GM19043 (cell line): ENCODE data around the gene ACER2.

ENCODE experiments used
- ATAC-seq: cut with Tn5 transposase; IDR thresholded peaks from one replicate; pipeline ENCODE4 v1.9.1; 2021; ENCODE audit warnings: low read depth; ENCODE audit not compliant: unreplicated experiment

Gene ACER2

GRCh38 chr9:19451240-19452087 is 42.7 kb downstream of the ACER2 start:
- ATAC-seq = peak; percentile 86

GRCh38 chr9:19456426-19456825 is 47.6 kb downstream of the ACER2 start:
- ATAC-seq = no peak

GRCh38 chr9:19456996-19457692 is 48.3 kb downstream of the ACER2 start:
- peak; percentile 79 for ATAC-seq

- ATAC-seq = peak; percentile 16
Observed at GRCh38 chr9:19457693-19458009, 48.8 kb downstream of the ACER2 start.

DNA sequence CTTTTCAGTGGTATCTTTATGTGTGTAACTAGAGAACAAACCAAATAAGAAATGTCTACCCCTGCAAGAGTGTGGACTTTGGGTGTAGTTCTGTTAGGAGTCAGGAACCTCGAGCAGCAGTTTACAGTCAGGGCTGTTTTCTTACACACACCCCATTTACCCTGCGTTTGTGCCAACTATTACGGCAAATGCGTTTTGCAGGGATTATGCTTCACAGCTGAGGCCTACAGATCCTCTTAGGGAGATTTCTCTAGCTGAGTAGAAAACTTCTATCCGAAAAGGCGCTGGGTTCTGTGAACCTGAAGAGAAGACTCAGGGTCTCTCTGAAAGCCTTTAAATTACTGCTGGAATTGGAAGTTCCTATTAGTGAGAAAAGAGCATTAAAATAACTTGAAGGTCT is 51.4 kb downstream of the ACER2 start:
- no peak for ATAC-seq

DNA sequence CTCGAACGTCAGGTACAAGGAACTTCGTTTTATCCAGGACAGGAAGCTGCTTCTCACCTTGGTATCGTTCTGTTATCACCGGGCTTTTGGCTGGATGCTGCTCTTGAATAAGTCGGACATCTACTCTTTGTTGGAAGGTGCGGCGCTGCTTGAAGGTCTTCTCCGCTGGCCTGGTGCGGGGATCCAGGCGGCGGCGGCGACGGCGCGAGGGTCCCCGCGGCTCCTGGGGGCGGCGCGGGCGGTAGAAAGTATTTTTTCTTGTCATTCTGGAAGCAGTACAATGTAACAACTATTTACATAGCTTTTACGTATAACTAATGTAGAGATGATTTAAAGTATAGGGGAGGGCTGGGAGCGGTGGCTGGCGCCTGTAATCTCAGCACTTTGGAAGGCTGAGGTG is 52.3 kb downstream of the ACER2 start:
- no peak for ATAC-seq

DNA sequence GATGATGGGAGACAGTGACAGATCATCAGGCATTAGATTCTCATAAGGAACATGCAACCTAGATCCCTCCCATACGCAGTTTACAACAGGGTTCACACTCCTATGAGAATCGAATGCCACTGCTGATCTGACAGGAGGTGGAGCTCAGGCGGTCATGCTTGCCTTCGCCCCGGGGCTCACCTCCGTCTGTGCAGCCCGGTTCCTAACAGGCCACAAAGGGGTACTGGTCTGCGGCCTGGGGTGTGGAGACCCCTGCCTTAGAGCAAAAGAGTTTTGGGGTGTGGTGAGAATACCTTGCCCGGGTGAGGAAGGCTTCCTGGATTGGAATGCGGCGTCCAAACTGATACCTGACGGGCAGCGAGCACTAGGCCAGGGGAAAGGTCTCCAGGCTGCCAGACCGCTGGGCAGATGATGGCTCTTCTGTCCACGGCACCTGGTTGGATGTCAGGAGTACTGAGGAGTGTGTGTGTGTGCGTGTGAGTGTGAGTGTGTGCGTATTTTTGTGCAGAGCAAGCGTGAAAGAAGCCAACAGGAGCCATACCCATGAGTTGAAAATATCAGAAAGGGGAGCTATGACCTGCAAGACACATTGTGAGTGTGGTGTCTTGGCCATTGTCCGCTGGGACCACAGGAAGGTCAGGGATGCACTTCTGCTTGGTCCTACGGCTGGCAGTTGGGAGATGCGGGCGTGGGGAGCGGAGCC is 55.4 kb downstream of the ACER2 start:
- ATAC-seq = no peak

DNA sequence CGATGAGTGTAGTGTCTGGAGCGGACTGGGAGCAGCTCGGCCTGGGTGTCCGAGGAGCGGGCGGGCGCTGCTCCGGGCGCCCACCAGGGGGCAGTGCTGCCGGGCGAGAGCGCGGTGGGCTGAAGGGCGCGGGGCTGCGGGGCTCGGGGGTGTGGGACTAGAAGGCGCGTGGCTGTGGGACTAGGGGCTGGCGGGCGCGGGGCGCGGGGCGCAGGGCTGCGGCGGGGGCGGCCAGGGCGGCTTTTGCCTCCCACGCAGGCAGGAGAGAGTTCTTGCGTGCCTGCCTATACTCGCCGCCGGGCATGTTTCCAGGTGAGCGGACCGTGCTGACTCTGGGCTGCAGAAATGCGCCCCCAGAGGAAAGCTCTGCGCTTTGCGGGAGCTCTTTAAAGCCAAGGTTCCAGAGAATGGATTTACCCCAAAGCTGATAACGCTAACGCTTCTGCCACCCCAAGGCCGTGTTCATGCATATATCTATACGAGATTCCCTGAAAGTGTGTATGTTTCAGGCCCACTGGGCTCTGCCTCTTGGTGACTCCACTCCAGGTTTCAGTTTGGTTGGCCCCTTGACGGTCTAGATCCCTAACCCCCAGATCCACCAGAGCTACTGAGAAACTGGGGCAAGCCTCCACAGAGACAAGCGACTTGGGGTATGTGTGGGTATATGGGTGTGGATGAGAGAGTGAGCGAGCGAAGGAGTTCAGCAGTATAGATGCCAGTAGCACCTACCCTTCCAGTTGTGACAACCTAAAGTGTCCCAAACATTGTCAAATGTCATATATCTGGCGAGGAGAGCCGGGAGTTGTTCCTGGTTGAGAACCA is 56.2 kb downstream of the ACER2 start:
- ATAC-seq = peak; percentile 91

DNA sequence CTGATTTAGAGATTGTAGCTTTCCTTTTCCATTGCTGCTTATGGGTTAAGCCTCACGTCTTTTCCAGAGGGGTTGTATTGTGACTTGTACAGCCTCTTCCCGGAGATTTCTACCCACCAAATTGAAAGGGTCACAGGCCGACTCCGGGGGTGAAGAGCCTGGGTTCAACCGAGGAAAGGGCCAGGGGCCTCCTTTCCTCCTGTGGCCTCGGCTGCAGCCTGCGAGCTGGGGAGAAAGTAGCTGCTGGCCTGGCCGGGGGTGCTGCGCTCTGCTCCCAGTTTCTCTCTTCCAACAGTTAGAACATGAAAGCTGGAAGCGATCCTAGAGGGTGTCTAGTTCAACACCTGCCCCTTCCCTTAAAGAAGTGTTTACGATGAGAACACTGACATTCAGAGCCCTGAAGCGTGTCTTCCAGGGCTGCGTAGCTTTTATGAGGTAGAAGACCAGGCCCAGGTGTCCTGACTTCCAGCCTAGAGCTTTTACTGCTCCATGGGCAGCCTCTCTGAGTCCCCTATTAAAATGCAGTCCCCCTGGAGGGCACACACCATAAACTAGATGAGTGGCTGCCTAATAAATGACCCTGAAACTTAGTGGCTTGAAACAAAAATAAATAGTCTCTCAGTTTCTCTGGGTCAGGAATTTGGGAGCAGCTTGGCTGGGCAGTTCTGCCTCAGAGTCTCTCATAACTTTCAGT is 56.9 kb downstream of the ACER2 start:
- no peak for ATAC-seq

DNA sequence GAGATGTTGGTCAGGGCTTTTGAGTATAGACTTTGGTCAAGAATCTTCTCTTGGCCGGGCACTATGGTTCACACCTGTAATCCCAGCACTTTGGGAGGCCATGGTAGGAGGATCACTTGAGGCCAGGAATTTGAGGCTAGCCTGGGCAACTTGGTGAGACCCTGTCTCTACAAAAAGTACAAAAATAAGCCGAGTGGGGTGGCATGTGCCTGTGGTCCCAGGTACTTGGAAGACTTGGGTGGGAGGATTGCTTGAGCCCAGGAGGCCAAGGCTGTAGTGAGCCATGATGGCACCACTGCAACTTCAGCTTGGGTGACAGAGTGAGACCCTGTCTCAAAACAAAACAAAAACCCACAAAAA is 57.5 kb downstream of the ACER2 start:
- no peak for ATAC-seq

GRCh38 chr9:19469271-19469670 is 60.5 kb downstream of the ACER2 start:
- no peak for ATAC-seq

- no peak for ATAC-seq
Observed at GRCh38 chr9:19470567-19470966, 61.8 kb downstream of the ACER2 start.

DNA sequence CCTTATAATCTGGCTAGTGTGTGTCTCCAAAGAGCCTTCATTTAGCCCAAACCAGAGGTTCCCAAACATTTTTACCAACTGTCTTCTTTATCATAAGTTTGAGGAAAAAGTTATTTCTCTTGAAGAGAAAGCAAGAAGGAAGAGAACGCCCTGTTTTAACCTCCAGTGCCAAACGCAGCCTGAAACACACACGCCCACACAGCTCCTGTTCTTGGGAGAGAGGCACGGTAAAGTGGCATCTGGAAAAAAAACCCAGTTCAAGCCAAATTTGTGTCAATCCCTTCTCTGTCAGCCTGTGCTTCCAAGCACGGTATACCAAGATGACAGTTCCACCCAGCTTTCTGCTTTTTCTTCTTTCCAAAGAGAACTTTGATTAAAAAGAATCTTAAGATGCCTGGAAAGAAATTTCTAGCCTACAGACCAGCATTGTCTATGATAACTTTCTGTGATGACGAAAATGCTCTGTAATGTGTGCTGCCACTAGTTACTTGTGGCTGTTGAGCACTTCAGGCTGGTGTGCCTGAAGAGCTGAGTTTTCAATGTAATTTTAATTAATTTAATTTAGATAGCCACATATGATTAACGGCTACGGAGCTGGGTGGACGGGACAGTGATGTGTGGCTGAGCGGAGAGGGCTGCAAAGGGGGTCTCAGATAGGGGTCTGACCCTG is 62.3 kb downstream of the ACER2 start:
- ATAC-seq = no peak

DNA sequence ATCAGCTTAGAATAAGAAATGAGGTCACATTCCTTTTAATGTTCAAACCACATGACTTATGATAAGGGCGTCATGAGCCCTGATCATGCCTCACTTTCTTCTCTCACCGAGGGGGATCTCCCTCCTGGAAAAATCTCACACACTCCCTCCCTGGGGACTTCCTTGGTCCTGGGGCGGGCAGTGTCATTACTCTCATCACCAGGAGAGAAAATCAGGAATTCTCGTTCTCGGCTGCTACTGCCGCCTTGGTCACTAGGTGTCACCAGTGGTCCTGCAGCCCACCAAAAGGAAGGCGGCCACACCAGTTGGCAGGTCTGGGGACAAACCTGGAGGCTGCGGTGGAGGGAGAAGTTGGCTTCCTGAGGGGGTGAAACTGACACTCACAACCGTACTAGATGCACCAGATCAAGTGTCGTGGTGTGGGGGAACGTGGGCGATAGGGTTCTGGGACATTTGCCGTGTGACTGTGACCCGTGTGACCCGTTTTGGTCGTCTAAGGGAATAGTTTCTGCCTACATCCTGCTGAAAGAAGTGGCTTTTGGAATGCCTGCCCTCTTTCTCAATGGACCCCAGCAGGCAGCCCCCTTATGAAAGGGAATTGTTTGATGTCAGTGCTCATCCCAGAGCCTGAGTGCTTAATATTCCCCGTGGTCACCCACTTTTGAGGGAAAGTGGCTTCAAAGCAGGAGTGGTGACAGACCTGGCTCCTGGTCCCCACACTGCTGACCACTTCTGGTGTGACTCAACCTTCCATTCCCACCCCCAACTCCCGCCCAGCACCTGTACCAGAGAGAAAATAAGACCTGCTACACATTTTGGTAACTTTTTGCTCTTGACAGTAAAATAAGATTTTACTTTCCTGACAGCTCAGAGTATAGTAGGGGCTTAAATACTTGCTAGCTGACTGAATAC is 63.2 kb downstream of the ACER2 start:
- ATAC-seq = peak; percentile 87

DNA sequence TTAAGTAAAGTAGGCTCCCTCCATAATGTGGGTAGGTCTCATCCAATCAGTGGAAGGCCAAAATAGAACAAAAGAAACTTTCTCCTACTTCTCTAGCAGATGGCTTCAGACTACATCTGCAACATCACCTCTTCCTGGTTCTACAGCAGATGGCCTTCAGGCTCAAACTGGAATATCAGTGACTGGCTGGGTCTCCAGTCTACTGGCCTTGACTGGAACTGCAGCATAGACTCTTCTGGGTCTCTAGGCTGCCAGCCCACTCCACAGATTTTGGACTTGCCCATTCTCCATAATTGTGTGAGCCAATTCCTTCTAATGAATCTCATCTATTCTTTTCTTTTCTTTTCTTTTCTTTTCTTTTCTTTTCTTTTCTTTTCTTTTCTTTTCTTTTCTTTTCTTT is 64.8 kb downstream of the ACER2 start:
- no peak for ATAC-seq

DNA sequence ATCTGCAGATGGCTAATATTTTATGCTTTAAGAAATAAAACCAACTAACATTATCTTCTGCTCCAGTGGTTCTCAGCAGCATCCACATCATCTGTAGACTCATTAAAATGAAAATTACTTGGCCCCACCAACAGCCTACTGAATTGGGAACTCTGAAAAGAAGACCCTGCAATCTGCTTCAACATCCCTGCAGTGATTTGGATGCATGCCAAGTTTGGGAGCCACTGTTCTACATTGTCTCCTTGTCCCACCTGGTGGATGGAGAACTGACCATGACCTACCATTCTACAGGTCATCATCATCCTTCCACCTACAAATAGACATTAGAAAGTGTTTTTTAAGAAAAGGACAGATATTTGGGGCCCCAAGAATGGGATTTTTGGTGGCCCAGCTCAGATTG is 71.1 kb downstream of the ACER2 start:
- ATAC-seq = no peak

DNA sequence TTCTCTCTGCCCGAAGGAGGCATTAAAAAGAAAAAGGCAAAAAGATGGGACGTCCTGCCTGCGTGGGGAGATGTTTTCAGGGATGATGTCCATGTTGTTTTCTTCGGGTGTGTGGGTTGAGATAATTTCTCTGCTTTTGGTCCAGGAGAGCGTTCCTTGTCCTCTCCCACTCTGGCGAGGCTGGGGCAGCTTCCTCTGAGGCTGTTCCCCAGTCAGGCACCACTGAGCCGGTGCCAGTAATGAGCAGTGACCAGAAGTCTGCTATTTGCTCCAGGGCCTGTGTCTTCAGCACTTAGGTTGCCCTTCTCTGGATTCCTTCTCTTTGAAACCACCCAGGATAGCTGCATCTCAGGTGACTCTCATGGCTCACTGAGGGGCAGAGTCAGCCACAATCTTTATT is 71.5 kb downstream of the ACER2 start:
- no peak for ATAC-seq

- ATAC-seq = no peak
Observed at GRCh38 chr9:19481121-19481870, 72.5 kb downstream of the ACER2 start.
